GM10266 (cell line): ENCODE data around the gene EXOSC10.
A peak's percentile ranks its signal among the peaks of the same experiment; 100 is the strongest.
"Not testable (repeated sequence)": the region's sequence is repeated elsewhere in the genome, so short reads cannot be mapped to it uniquely, and the experiment has no call there.

Experiments used
- DNase-seq: peaks from one replicate; pipeline ENCODE4 v3.0.0; 2012; ENCODE audit errors: extremely low spot score
- CTCF ChIP-seq: IDR thresholded peaks from 2 replicates; pipeline ENCODE4 v1.5.1; 2012; ENCODE audit warnings: mild to moderate bottlenecking, low read depth; ENCODE audit not compliant: control insufficient read depth, insufficient read depth; ENCODE audit errors: missing control alignments

EXOSC10 gene

GRCh38 chr1:11054181-11054580, 45.5 kb downstream of the EXOSC10 start:
- no peak for TF ChIP-seq CTCF
- DNase-seq, result no peak

- TF ChIP-seq CTCF, result no peak
- DNase-seq, result peak; percentile 44
These were observed 45.9 kb downstream of the EXOSC10 start for GRCh38 chr1:11053758-11054137.

- no peak for TF ChIP-seq CTCF
- DNase-seq, result no peak
These were observed 46.6 kb downstream of the EXOSC10 start for GRCh38 chr1:11052839-11053757.

- no peak for TF ChIP-seq CTCF
- no peak for DNase-seq
These were observed 47.7 kb downstream of the EXOSC10 start for GRCh38 chr1:11051781-11052511.

GRCh38 chr1:11051121-11051520, 48.5 kb downstream of the EXOSC10 start:
- not testable (repeated sequence) for DNase-seq

GRCh38 chr1:11046625-11047365, 52.9 kb downstream of the EXOSC10 start, which contains the start of gene MASP2:
TSS of gene MASP2 (minus strand) at chr1:11047239. CDS start at chr1:11047207, 32 bp downstream.
- no peak for DNase-seq
- TF ChIP-seq CTCF, result no peak

- TF ChIP-seq CTCF, result no peak
- no peak for DNase-seq
These were observed 53.5 kb downstream of the EXOSC10 start for GRCh38 chr1:11046270-11046566.
